Upper lobe of left lung (tissue), 4 donors: ENCODE data around the gene MIEF1.

Experiments used
- CTCF ChIP-seq, 6 experiments: fragments of 450-650 bp in 4 of 6; fragments of 200-600 bp in 2 of 6; sonication (generic) in 2 of 6; IDR thresholded peaks; one replicate each; pipeline ENCODE4 v1.5.1; 2016 to 2019; ENCODE audit warnings: antibody characterized with exemption in 6 of 6
- EP300 ChIP-seq, 4 donors: sonication (generic); formaldehyde crosslinking; IDR thresholded peaks; one replicate each; pipeline ENCODE4 v1.5.1; 2017; ENCODE audit warnings: antibody characterized with exemption in 4 of 4, control low read depth in 2 of 4
- POLR2A ChIP-seq, 4 donors: fragments of 450-650 bp; IDR thresholded peaks; one replicate each; pipeline ENCODE4 v1.5.1; 2016 to 2017; ENCODE audit warnings: antibody characterized with exemption in 4 of 4, mild to moderate bottlenecking in 2 of 4
- POLR2AphosphoS5 ChIP-seq, 2 donors: sonication (generic); formaldehyde crosslinking; IDR thresholded peaks; one replicate each; pipeline ENCODE4 v1.5.1; 2017; ENCODE audit warnings: antibody characterized with exemption in 2 of 2

- no peak for TF ChIP-seq CTCF (IDR thresholded peaks at IDR 0.05)
- no peak for TF ChIP-seq EP300 (IDR thresholded peaks at IDR 0.05)
- no peak for TF ChIP-seq POLR2A (IDR thresholded peaks at IDR 0.05)
- TF ChIP-seq POLR2AphosphoS5 (IDR thresholded peaks at IDR 0.05), result no peak
Measured at GRCh38 chr22:39473851-39474250, 28.2 kb upstream of the MIEF1 start.
